GM12878 (cell line): Measurements from ENCODE around the gene SPAG7. TPM values are rescaled to one million over a fixed set of nuclear protein-coding genes. Genes with fewer than 3 reads are reported as not detected.
"Not testable (repeated sequence)": the region's sequence is repeated elsewhere in the genome, so short reads cannot be mapped to it uniquely, and the experiment has no call there.

ENCODE experiments used
- ATAC-seq: fragments of 200-7000 bp; cut with Tn5 transposase; 3 replicates; pipeline ENCODE4 v1.9.1; 2020; ENCODE audit warnings: mild to moderate bottlenecking, moderate library complexity
- BruUV-seq: library from RNA; stranded (reverse); fragments of 400-500 nt; replicated peaks from 2 replicates; lab custom pipeline; 2021; lab: Mats Ljungman, UMichigan
- CTCF ChIA-PET: fragments of 300-600 bp; sonication (Branson Sonifier 250); formaldehyde crosslinking; extraction: SDS; loops from one replicate; lab custom pipeline; 2021; ENCODE audit warnings: inconsistent platforms; lab: Yijun Ruan, JAX
- POLR2A ChIA-PET: fragments of 350-600 bp; formaldehyde crosslinking; extraction: SDS; loops from one replicate; lab custom pipeline; 2021; ENCODE audit warnings: inconsistent platforms; lab: Charles Lee
- RAD21 ChIA-PET: fragments of 300-600 bp; sonication (Branson Sonifier 250); formaldehyde crosslinking; loops from one replicate; lab custom pipeline; 2023; ENCODE audit warnings: antibody characterized with exemption; ENCODE audit not compliant: unreplicated experiment; lab: Charles Lee
- SMC1A ChIA-PET: fragments of 300-600 bp; sonication (Branson Sonifier 250); formaldehyde crosslinking; loops from one replicate; lab custom pipeline; 2023; ENCODE audit not compliant: unreplicated experiment, uncharacterized antibody; lab: Charles Lee
- DNase-seq: peaks from one replicate; pipeline ENCODE4 v3.0.0-alpha.2; 2011; ENCODE audit warnings: low read depth, low spot score
- FAIRE-seq: peaks from 3 replicates; lab custom pipeline; 2011; peaks lifted over from hg19 to GRCh38; lab: Jason Lieb, UNC
- H2AFZ ChIP-seq: 2 replicates; pipeline ENCODE4 v1.6.0; 2011; ENCODE audit warnings: low read depth, low read length, control low read depth; ENCODE audit not compliant: control insufficient read depth
- H3K27ac ChIP-seq: 2 replicates; pipeline ENCODE4 v1.5.1; 2011; ENCODE audit warnings: control low read depth; ENCODE audit not compliant: control insufficient read depth, insufficient read depth
- H3K27me3 ChIP-seq, 2 experiments: replicated peaks in 1 of 2; 2 replicates each; pipeline versions ENCODE4 v1.6.0 to v1.6.1; 2011; ENCODE audit warnings: low read length in 1 of 2; ENCODE audit not compliant: control insufficient read depth in 2 of 2, insufficient read depth in 2 of 2
- H3K36me3 ChIP-seq, 2 experiments: 2 replicates each; pipeline ENCODE4 v1.5.1; 2011; ENCODE audit warnings: low read length in 1 of 2; ENCODE audit not compliant: control insufficient read depth in 2 of 2, insufficient read depth in 2 of 2
- H3K4me1 ChIP-seq: 2 replicates; pipeline ENCODE4 v1.6.1; 2011; ENCODE audit warnings: mild to moderate bottlenecking, low read length, moderate library complexity, mixed read lengths; ENCODE audit not compliant: control insufficient read depth, insufficient read depth
- H3K4me2 ChIP-seq: 2 replicates; pipeline ENCODE4 v1.6.0; 2011; ENCODE audit warnings: control low read depth; ENCODE audit not compliant: control insufficient read depth, insufficient read depth
- H3K4me3 ChIP-seq: fragments of 200-600 bp; sonication (generic); 2 replicates; pipeline ENCODE4 v1.5.1; 2016
- H3K79me2 ChIP-seq: 2 replicates; pipeline ENCODE4 v1.6.0; 2011; ENCODE audit warnings: low read length; ENCODE audit not compliant: control insufficient read depth, insufficient read depth
- H3K9ac ChIP-seq: 2 replicates; pipeline ENCODE4 v1.8.0; 2011; ENCODE audit warnings: low read length, control low read depth, mixed read lengths; ENCODE audit not compliant: control insufficient read depth, insufficient read depth
- H3K9me3 ChIP-seq: replicated peaks from 3 replicates; pipeline ENCODE4 v1.5.1; 2011; ENCODE audit warnings: mild to moderate bottlenecking, low read length; ENCODE audit not compliant: control insufficient read depth, insufficient read depth
- H4K20me1 ChIP-seq: 2 replicates; pipeline ENCODE4 v1.6.0; 2011; ENCODE audit not compliant: control insufficient read depth, insufficient read depth
- BCLAF1 ChIP-seq: fragments of 450-650 bp; IDR thresholded peaks from 2 replicates; pipeline ENCODE4 v1.6.1; 2017; ENCODE audit warnings: antibody characterized with exemption, mild to moderate bottlenecking, moderate library complexity
- CBX3 ChIP-seq: fragments of 200-600 bp; sonication (generic); IDR thresholded peaks from 2 replicates; pipeline ENCODE4 v1.6.1; 2016; ENCODE audit warnings: low read depth, borderline replicate concordance
- CREB1 ChIP-seq: IDR thresholded peaks from 2 replicates; pipeline ENCODE4 v1.6.1; 2012; ENCODE audit warnings: low read depth, mild to moderate bottlenecking, inconsistent platforms
- ETV6 ChIP-seq, 2 experiments: fragments of 450-650 bp in 1 of 2; IDR thresholded peaks in 1 of 2; conservative IDR thresholded peaks in 1 of 2; 2 replicates each; pipeline ENCODE4 v1.6.1; 2014; ENCODE audit warnings: antibody characterized with exemption in 1 of 2, borderline replicate concordance in 1 of 2, low read depth in 1 of 2, mild to moderate bottlenecking in 1 of 2, moderate library complexity in 1 of 2
- FOXK2 ChIP-seq: fragments of 450-650 bp; IDR thresholded peaks from 2 replicates; pipeline ENCODE4 v1.6.1; 2017; ENCODE audit warnings: mild to moderate bottlenecking, moderate library complexity
- MTA2 ChIP-seq: fragments of 450-650 bp; IDR thresholded peaks from 2 replicates; pipeline ENCODE4 v1.6.1; 2016; ENCODE audit warnings: low read depth, mild to moderate bottlenecking, moderate library complexity
- STAT1 ChIP-seq: fragments of 450-650 bp; conservative IDR thresholded peaks from 2 replicates; pipeline ENCODE4 v1.6.1; 2014; ENCODE audit warnings: antibody characterized with exemption, mild to moderate bottlenecking
- ZNF24 ChIP-seq: fragments of 450-650 bp; IDR thresholded peaks from 2 replicates; pipeline ENCODE4 v1.6.1; 2017; ENCODE audit warnings: antibody characterized with exemption, mild to moderate bottlenecking
- WGBS: methylation state at CpG from one replicate; pipeline ENCODE4 v1.1.6; 2016; ENCODE audit warnings: low lambda C conversion rate; ENCODE audit not compliant: insufficient replicate concordance, insufficient coverage; ENCODE audit errors: missing lambda C conversion rate; 5-methylcytosine and 5-hydroxymethylcytosine counted together
- in situ Hi-C: fragments of 300-500 bp; cut with MboI; formaldehyde crosslinking; loops from 9 replicates; pipeline ENCODE4 v1.14.3; 2018; ENCODE audit warnings: mixed read lengths
- intact Hi-C: fragments of 100-400 bp; cut with micrococcal nuclease; formaldehyde crosslinking; loops from one replicate; pipeline ENCODE4 v1.14.2; 2022; ENCODE audit not compliant: unreplicated experiment
- polyA plus RNA-seq, 11 experiments: library from polyadenylated mRNA; depleted of rRNA in 4 of 11; unstranded in 6 of 11; stranded (reverse) in 5 of 11; fragments of >200 nt; fragmentation: Nextera tagmentation in 4 of 11; fragmentation: Illumina TruSeq in 1 of 11; extraction: Ambion mirVana in 4 of 11; extraction: Trizol in 1 of 11; gene quantifications; 1 replicate in 1 of 11; 2 replicates in 10 of 11; pipeline versions ENCODE4 v1.2.1 to v1.2.3, GENCODE V29; 2011 to 2016; ENCODE audit warnings: inconsistent platforms in 2 of 11, missing spikeins in 2 of 11, low read depth in 1 of 11
- total RNA-seq, 4 experiments: library from RNA; depleted of rRNA in 3 of 4; stranded (reverse); fragments of >200 nt in 3 of 4; fragmentation: Illumina TruSeq in 1 of 4; extraction: Trizol in 1 of 4; gene quantifications; 2 replicates each; pipeline versions ENCODE4 v1.2.1 to v1.2.3, GENCODE V29; 2013 to 2021

Gene SPAG7
- total and polyA plus RNA-seq, 10 of the 15 experiments (the other 5 are each of a cell fraction or from before 2014, with no cell fraction given) = 7.9 to 146 (median 88.7) TPM

GRCh38 chr17:4919511-4920047 is 48.0 kb downstream of the SPAG7 start:
- no TSS peak for BruUV-seq
- intact Hi-C loops (no loop called here), in situ Hi-C loops (no loop called here)

GRCh38 chr17:4914551-4914950 is 53.1 kb downstream of the SPAG7 start:
- BruUV-seq, H3K4me1 ChIP-seq, H3K79me2 ChIP-seq, H3K9ac ChIP-seq, H3K4me3 ChIP-seq, H3K27ac ChIP-seq, SMC1A ChIA-PET, H3K36me3 ChIP-seq, H3K4me2 ChIP-seq, ATAC-seq, H4K20me1 ChIP-seq, in situ Hi-C loops, DNase-seq, H3K9me3 ChIP-seq, H3K27me3 ChIP-seq, H2AFZ ChIP-seq, FAIRE-seq, intact Hi-C loops: not testable (repeated sequence)
- ChIA-PET CTCF (interaction anchor here (1.0 to 1.5 kb wide), 3 partner anchors 9 to 149 kb away, joined by 3 to 6 read pairs (median 4); partner anchors contain the start of gene CHRNE), POLR2A (interaction anchor here (1.4 kb wide), 1 partner anchor 25 kb away, joined by 4 read pairs; the partner anchor contains the start of genes RNF167 and SLC25A11), RAD21 (interaction anchor here (0.6 to 2.0 kb wide), 3 partner anchors 52 to 198 kb away, joined by 3 to 10 read pairs (median 5); no protein-coding TSS in a partner anchor)
- WGBS = 45% methylated on average over 4 of the region's 4 CpGs

More at GRCh38 chr17:4919511-4920047, 48.0 kb downstream of the SPAG7 start:
- Histone ChIP-seq H3K4me1 (no peaks in the 10 kb centered on the region), H3K4me2 (no peak overlapping the region), H4K20me1 (no peaks in the 10 kb centered on the region), H3K27ac (no peak overlapping the region), H3K9ac (no peak overlapping the region), H3K79me2 (no peaks in the 10 kb centered on the region), H3K4me3 (no peak overlapping the region), H2AFZ (no peak overlapping the region), H3K9me3 (no peaks in the 10 kb centered on the region), H3K27me3 (no peaks in the 10 kb centered on the region), H3K36me3 (no peaks in the 10 kb centered on the region)
- ATAC-seq (no peak), DNase-seq (no peak), FAIRE-seq (no peak)
- TF ChIP-seq STAT1 = no peak
- no peak for TF ChIP-seq BCLAF1
- TF ChIP-seq FOXK2 = no peak
- no peak for TF ChIP-seq ZNF24
- no peak for TF ChIP-seq MTA2
- TF ChIP-seq CBX3 = no peak
- TF ChIP-seq ETV6 (conservative IDR thresholded peaks at IDR 0.05 in 1 of 2, IDR thresholded peaks at IDR 0.05 in 1 of 2; ENCODE audit: borderline replicate concordance in 1 of 2, low read depth in 1 of 2) = no peak
- TF ChIP-seq CREB1 = no peak
- ChIA-PET CTCF (interaction anchor here (0.7 to 0.8 kb wide), 2 partner anchors 10 to 70 kb away, joined by 3 read pairs; no protein-coding TSS in a partner anchor), RAD21 (interaction anchor here (0.7 to 1.8 kb wide), 2 partner anchors 10 to 142 kb away, joined by 3 to 4 read pairs; no protein-coding TSS in a partner anchor), POLR2A (interaction anchor here (1.2 to 1.3 kb wide), 2 partner anchors 13 to 21 kb away, joined by 3 read pairs; partner anchors contain the start of genes RNF167 and SLC25A11), SMC1A (interaction anchor here (0.9 kb wide), 1 partner anchor 13 kb away, joined by 3 read pairs; no protein-coding TSS in a partner anchor)
- WGBS = 84% methylated on average over 8 of the region's 8 CpGs
